GM18861 (cell line): ENCODE measurements around the gene C2orf80.
"Not testable (repeated sequence)": the region's sequence is repeated elsewhere in the genome, so short reads cannot be mapped to it uniquely, and the experiment has no call there.

Source experiments
- ATAC-seq: cut with Tn5 transposase; IDR thresholded peaks from one replicate; pipeline ENCODE4 v1.9.1; 2021; ENCODE audit not compliant: unreplicated experiment

Gene C2orf80

DNA sequence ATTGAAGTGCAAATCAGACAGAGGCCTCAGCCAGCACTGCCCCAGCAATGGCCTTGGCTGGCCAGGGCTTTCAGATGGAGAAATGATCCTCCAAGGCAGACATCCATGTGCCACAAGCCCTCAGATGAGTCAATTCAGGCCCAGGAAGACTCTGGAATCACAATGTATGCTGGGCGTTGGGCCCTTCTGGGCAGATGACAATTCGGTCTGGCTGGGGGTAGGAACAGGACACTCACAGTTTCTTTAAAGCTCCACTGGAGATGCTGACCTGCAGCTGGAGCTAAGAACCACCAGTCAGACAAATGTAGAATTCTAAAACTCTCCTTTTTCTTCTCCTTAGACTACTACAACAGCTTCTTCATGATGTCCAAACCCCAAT lies 53.1 kb downstream of the C2orf80 start:
- no peak for ATAC-seq

DNA sequence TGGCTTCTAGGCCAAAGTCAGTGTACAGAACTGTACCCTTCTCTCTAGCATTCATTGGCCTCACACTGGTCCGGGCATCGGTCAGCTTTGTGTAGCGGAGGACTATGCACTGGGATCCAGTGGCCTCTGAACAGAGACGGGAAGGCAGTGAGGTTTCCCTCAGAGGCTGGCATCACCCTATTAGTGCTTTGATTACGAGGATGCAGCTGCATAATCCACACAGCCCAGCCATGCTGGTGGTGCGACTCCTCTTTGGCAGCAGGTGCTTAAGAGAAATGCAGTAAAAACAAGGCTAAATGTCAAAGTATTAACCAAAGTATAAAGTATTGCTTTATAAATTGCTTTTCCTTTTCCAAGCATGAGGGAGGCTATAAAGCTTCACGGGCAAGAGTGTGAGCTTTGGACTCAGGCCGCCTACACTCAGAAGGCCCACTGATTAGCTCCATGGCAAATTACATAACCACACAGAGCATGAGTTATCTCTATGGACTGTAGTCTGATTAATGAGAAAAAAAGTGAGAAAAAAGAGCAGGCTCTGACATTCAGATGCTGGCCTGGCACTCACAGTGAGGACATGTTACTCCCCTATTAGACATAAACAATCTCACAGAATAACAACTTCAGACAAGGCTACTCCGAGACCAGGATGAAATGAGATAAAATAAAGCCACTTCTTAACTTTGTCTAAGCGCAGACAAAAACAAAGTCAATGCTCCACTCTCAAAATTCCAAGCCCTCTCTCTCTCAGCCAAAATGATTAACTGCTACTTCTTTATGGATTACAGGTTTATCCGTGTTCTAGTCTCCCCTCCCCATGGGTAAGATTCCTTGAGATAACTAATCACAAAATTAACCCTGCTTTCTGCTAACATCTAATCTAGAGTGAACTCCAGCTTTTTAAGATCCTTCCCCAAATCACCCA lies 53.8 kb downstream of the C2orf80 start:
- ATAC-seq, result no peak

DNA sequence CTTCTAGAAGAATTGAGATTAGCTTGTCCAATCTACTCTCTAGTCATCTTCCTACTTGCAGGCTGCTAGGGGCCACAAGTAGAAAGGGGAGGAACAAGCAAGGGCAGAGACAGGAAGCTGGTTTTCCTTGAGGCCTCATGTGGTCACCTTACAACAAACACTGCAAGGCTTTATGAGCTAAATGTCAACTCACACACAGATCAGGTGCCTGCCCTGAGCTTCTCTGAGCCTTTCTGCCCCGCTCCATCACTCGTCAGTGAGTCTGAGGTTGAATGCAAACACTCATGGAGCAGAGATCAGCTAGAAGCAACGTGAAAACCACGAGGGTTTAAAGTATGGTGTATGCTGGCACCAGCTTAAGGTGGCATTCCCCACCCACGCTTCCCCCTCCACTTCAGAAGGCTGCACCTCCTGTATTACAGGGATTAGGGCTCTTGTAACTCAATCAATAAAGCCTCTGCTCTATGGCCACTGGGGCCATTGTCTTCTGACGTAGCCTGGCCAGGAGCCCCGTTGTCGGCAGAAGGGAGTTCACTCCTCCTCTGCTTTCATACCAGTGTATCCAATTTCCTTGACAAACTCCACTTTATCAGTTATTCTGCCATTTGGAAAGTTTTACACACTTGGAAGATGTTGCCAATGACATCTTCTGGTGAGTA lies 54.8 kb downstream of the C2orf80 start:
- ATAC-seq, result peak; percentile 45

DNA sequence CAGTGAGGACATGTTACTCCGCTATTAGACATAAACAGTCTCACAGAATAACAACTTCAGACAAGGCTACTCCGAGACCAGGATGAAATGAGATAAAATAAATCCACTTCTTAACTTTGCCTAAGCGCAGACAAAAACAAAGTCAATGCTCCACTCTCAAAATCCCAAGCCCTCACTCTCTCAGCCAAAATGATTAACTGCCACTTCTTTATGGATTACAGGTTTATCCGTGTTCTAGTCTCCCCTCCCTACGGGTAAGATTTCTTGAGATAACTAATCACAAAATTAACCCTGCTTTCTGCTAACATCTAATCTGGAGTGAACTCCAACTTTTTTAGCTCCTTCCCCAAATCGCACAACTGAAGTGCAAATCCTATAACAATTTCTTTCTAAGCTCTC lies 59.1 kb downstream of the C2orf80 start:
- ATAC-seq, result no peak

DNA sequence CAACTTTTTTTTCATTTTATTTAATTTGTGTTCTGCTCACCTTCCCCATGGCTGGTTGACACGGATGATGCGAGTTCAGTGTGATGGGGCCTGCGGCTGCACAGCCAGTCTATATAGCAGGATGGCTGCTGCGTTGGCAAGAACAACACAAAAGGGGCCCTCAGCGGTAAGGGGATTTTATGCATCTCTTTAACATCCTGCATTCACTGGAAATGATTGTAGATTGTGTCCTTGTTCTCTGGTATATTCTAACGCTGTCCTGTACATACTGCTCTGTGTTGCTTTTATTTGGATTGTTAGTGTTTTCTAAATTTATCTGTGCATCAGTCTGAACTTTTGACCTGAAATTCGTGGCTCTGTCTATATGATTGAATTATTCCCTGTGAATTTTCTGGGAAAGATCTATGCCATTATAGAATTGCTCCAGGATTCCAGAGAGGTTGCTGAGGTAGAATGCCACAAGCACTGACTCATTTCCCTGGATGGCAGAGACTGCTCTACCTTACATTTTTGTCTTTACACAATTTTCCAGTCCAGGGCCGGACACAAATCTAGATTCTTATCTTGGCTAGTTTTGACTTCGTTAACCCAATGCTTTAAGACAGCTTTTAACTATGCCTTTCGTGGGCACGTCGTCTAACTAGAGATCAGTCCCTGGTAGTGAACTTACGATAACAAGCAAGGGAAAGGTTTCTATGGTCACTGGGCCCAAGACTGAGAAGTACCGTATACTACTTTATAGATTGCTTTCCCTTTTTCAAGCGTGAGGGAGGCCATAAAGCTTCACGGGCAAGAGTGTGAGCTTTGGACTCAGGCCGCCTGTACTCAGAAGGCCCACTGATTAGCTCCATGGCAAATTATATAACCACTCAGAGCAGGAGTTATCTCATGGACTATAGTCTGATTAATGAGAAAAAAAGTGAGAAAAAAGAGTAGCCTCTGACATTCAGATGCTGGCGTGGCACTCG lies 59.8 kb downstream of the C2orf80 start, which contains the start of gene CRYGC:
Gene CRYGC (minus strand): TSS at position 85 of the 968 bp plus-strand sequence. CDS start 36 bp downstream, at position 49.
- no peak for ATAC-seq

DNA sequence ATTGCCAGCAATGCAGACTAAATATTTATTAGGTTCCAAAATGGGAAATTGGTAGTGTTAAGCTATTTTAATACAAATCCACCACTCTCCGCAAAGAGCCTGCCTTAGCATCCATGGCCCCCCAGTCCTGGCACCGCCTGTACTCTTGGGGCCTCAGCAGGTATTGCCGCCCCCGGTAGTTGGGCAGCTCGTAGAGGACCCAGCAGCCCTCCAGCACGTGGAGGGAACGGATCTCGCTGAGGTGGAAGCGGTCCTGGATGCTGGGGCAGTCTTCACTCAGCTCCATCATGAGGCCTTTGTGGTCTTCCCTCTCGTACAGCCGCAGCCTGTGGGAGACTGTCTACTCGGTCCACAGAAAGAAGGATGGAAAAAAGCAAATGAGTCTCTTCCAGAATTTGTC lies 61.7 kb downstream of the C2orf80 start:
- no peak for ATAC-seq

DNA sequence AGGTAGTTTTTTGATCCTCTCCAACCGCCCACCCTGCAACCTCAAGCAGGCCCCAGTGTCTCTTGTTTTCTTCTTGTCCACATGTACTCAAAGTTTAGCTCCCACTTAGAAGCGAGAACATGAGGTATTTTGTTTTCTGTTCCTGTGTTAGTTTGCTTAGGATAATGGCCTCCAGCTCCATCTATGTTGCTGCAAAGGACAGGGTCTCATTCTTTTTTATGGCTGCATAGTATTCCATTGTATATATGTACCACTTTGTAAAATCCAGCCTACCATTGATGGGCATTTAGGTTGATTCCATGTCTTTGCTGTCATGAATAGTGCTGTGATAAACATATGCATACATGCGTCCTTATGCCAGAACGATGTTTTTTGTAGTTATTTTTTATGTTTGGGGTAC lies 62.7 kb downstream of the C2orf80 start:
- no peak for ATAC-seq

DNA sequence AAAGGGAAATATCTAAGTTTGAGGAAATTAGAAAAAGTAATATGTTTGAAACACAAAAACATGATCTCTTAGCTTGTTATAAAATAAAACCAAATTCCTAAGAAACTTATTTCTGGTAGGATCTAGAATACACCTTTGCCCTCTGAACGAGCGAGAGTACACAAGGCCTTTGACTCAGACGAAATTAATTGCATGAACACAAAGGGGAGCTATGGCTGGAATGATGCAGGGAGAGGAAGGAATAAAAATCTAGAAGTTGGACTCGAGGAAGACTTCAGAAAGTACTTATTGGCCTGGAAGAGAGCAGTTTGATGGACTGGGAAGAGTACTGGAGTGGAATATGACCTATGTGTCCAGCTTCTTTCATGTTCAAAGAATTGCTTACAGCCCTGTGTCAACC lies 64.6 kb downstream of the C2orf80 start:
- ATAC-seq, result no peak

DNA sequence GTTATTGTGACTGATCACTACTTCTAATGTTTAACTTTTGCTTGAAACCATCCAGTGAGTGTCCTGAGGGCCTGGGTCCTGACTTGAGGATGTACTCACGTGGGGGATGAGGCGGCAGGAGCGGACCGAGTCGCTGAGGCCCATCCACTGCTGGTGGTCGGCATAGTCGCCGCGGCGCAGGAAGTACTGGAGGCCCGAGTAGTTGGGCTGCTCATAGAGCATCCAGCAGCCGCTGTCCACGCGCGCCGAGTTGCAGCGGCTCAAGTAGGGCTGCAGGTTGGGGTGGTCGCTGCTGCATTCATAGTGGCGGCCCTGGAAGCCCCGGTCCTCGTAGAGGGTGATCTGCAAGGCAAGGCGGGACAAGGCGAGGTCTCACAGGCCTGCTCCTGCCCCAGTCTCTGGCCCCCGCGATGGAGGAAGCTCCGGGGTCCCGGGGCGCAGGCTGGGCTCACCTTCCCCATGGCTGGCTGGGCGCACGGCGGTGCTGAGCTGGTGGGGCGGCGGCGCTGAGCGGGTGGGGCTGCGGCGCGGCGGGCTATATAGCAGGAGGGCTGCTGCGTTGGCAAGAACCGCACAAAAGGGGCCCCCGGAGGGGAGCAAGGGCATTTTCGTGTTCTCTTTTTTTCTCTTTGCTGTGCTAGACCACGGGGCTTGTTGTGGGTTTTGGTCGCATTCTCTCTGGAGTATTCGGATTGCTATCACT lies 65.7 kb downstream of the C2orf80 start, which contains the start of gene CRYGD:
Gene CRYGD (minus strand): TSS at position 512 of the 703 bp plus-strand sequence. CDS start 51 bp downstream, at position 461.
- not testable (repeated sequence) for ATAC-seq

DNA sequence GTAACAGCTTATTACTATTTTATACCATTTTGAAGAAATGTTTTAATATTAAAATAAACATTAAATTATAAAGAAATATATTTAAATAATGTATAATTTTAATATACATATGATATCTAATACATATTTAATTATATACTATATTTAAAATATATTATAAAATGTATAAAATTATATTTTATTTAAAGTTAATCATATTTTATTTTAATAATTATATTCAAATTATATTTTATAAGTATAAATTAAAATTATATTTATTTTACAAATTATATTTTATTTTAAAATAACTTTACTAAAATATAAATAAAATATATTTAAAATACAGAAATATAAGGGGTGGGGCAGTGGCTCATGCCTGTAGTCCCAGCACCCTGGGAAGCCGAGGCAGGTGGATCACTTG lies 67.6 kb downstream of the C2orf80 start:
- no peak for ATAC-seq

DNA sequence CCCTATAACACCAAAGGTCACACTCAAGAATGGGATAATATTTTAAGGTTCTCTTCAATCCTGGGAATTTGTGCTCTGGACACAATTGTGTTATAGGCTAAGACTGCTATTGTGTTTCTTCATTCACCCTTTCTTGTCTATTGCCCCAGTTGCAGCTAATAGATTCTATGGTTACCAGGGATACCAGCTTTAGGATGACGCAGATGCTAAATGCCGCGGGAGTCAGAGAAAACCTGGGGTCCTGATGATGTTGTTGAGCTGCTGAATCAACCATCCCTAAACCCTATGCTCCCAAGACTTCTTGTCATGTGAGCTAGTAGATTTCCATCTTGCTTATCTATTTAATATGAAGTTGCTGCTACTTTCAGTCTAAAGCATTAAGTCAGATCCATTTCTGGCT lies 70.9 kb downstream of the C2orf80 start:
- ATAC-seq, result no peak

DNA sequence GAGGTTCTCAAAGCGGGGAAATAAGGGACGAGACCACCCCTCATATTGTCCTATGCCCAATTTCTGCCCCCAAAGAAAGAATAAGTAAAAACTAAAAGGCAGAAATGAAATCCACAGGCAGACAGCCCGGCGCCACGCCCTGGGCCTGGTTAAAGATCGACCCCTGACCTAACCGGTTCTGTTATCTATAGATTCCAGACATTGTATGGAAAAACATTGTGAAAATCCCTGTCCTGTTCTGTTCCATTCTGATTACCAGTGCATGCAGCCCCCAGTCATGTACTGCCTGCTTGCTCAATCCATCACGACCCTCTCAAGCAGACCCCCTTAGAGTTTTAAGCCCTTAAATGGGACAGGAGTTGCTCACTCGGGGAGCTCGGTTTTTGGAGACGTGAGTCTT lies 72.4 kb downstream of the C2orf80 start:
- not testable (repeated sequence) for ATAC-seq
